Mesothelial cell of epicardium (in vitro differentiated cells): ENCODE data around the gene COL23A1. TPM values are rescaled to one million over a fixed set of nuclear protein-coding genes. Genes with fewer than 3 reads are reported as not detected.

ENCODE experiments used
- DNase-seq, 2 experiments: peaks; one replicate each; pipeline ENCODE4 v3.0.0; 2021; ENCODE audit warnings: low spot score in 2 of 2; ENCODE audit not compliant: unreplicated experiment in 2 of 2
- H3K27ac Mint-ChIP-seq: 2 replicates; pipeline ENCODE4 v1.8.0; 2021; ENCODE audit warnings: mixed read lengths
- H3K27me3 Mint-ChIP-seq: 2 replicates; pipeline ENCODE4 v1.8.0; 2021; ENCODE audit warnings: low read depth, mixed read lengths
- H3K36me3 Mint-ChIP-seq: 2 replicates; pipeline ENCODE4 v1.8.0; 2021; ENCODE audit warnings: mixed read lengths
- H3K4me1 Mint-ChIP-seq: 2 replicates; pipeline ENCODE4 v1.8.0; 2021; ENCODE audit warnings: mixed read lengths
- H3K4me3 Mint-ChIP-seq: 2 replicates; pipeline ENCODE4 v1.8.0; 2021; ENCODE audit warnings: mild to moderate bottlenecking, moderate library complexity, mixed read lengths
- H3K9me3 Mint-ChIP-seq: 2 replicates; pipeline ENCODE4 v1.8.0; 2021; ENCODE audit warnings: mixed read lengths
- CTCF ChIP-seq: fragments of 200-600 bp; sonication (generic); IDR thresholded peaks from one replicate; pipeline ENCODE4 v1.5.0; 2021; ENCODE audit warnings: antibody characterized with exemption; ENCODE audit not compliant: unreplicated experiment
- total RNA-seq: library from RNA; stranded (reverse); gene quantifications from 3 replicates; pipeline ENCODE4 v1.2.1, GENCODE V29; 2021

COL23A1 gene
- total RNA-seq, 1 donor from 2014 or later, result 13.6 TPM

DNA sequence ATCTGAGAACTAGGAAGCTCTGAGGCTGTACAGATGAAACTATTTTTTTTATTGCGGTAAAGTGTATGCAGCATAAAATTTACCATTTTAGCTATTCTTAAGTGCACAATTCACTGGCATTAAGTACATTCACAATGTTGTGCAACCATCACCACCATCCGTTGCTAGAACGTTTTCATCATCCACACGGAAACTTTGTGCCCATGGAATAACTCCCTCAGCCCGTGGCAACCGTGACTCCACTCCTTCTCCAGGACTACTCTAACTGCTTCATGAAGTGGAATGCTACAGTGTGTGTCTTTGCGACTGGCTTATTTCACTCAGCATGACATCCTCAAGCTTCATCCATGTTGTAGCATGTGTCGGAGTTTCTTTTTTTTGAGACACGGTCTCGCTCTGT is 57.1 kb downstream of the COL23A1 start:
- Mint-ChIP-seq H3K9me3 (no peaks in the 10 kb centered on the region), H3K36me3 (no peaks in the 10 kb centered on the region), H3K27me3 (no peaks in the 10 kb centered on the region), H3K4me3 (no peak overlapping the region), H3K27ac (no peak overlapping the region), H3K4me1 (peaks cover 4% of the 10 kb centered on the region)
- TF ChIP-seq CTCF, result no peak
- no peak for DNase-seq

- H3K4me1 Mint-ChIP-seq, result no peaks in the 10 kb centered on the region
- no peak overlapping the region for H3K27ac Mint-ChIP-seq
- no peak overlapping the region for H3K4me3 Mint-ChIP-seq
- no peaks in the 10 kb centered on the region for H3K9me3 Mint-ChIP-seq
- H3K27me3 Mint-ChIP-seq, result no peaks in the 10 kb centered on the region
- DNase-seq, result no peak
- no peak for TF ChIP-seq CTCF
- H3K36me3 Mint-ChIP-seq, result no peaks in the 10 kb centered on the region
Observed at GRCh38 chr5:178532666-178533065, 57.5 kb downstream of the COL23A1 start.

GRCh38 chr5:178532236-178532635 is 58.0 kb downstream of the COL23A1 start:
- H3K4me3 Mint-ChIP-seq, result no peak overlapping the region
- H3K9me3 Mint-ChIP-seq, result no peaks in the 10 kb centered on the region
- no peaks in the 10 kb centered on the region for H3K36me3 Mint-ChIP-seq
- no peak for TF ChIP-seq CTCF
- no peak for DNase-seq
- no peaks in the 10 kb centered on the region for H3K27me3 Mint-ChIP-seq
- no peak overlapping the region for H3K27ac Mint-ChIP-seq
- H3K4me1 Mint-ChIP-seq, result no peaks in the 10 kb centered on the region

- no peak for DNase-seq
- Mint-ChIP-seq H3K27me3 (no peaks in the 10 kb centered on the region), H3K4me1 (peaks cover 1% of the 10 kb centered on the region), H3K27ac (no peak overlapping the region), H3K36me3 (no peaks in the 10 kb centered on the region), H3K9me3 (no peaks in the 10 kb centered on the region), H3K4me3 (no peak overlapping the region)
- no peak for TF ChIP-seq CTCF
Observed at GRCh38 chr5:178531786-178532185, 58.4 kb downstream of the COL23A1 start.

DNA sequence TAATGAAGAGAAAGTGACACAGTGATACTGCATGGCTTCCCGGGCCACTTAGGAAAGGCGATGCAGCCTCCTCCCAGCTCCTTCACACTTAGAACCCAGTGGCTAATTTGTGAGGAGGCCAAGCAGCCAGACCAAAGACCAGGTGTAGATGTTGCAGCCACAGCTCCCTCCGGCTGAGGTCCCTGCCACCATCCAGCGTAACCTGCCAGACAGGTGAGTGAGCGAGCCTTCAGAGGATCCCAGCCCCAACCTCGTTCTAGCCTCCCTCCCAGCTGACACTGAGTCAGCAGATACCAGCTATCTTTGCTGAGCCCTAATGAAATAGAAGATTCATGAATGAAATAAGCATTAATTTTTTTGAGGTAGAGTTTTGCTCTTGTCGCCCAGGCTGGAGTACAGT is 59.7 kb downstream of the COL23A1 start:
- no peak for TF ChIP-seq CTCF
- Mint-ChIP-seq H3K27me3 (no peaks in the 10 kb centered on the region), H3K36me3 (no peaks in the 10 kb centered on the region), H3K9me3 (no peaks in the 10 kb centered on the region), H3K4me1 (peaks cover 2% of the 10 kb centered on the region), H3K4me3 (no peak overlapping the region), H3K27ac (no peak overlapping the region)
- DNase-seq, result no peak

DNA sequence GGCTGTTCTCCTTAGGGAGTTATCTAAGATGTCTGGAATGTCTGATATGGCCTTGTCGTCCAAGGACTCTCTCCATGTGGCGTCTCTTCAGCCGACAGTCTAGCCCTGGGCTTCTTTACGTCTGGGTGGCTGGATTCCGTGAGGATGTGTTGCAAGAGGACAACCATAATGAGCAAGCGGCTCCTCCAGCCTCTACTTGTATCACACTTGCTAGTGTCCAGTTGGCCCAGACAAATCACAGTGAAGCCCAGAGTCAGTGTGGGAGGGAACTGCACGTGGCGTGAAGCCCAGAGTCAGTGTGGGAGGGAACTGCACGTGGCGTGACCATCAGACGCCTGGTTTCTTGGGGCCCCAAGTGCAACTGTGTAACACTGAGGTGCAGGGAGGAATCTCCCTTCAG is 61.1 kb downstream of the COL23A1 start:
- H3K4me3 Mint-ChIP-seq, result no peak overlapping the region
- no peaks in the 10 kb centered on the region for H3K36me3 Mint-ChIP-seq
- no peaks in the 10 kb centered on the region for H3K9me3 Mint-ChIP-seq
- no peak for DNase-seq
- H3K27me3 Mint-ChIP-seq, result no peaks in the 10 kb centered on the region
- H3K4me1 Mint-ChIP-seq, result peaks cover 2% of the 10 kb centered on the region
- no peak overlapping the region for H3K27ac Mint-ChIP-seq
- no peak for TF ChIP-seq CTCF
